MCF 10A (cell line): ENCODE data around the gene RBM38. TPM values are rescaled to one million over a fixed set of nuclear protein-coding genes. Genes with fewer than 3 reads are reported as not detected.

Experiments
- BruUV-seq: library from RNA; stranded (reverse); fragments of 400-500 nt; replicated peaks from 2 replicates; lab custom pipeline; 2021; lab: Mats Ljungman, UMichigan
- CTCF ChIA-PET: fragments of 300-600 bp; sonication (Branson Sonifier 250); formaldehyde crosslinking; extraction: SDS; loops from one replicate; lab custom pipeline; 2021; ENCODE audit warnings: antibody characterized with exemption, inconsistent platforms; lab: Yijun Ruan, JAX
- POLR2A ChIA-PET: fragments of 300-600, 350-650 bp; sonication (Branson Sonifier 250); formaldehyde crosslinking; extraction: SDS; loops from one replicate; lab custom pipeline; 2020; ENCODE audit warnings: antibody characterized with exemption, inconsistent platforms; lab: Yijun Ruan, JAX
- DNase-seq: peaks from one replicate; pipeline ENCODE4 v3.0.0-alpha.2; 2018; ENCODE audit not compliant: unreplicated experiment
- H3K27ac Mint-ChIP-seq: one replicate; pipeline ENCODE4 v1.8.0; 2022; ENCODE audit warnings: mild to moderate bottlenecking, low read depth, mixed read lengths; ENCODE audit not compliant: unreplicated experiment
- H3K27me3 Mint-ChIP-seq: one replicate; pipeline ENCODE4 v1.8.0; 2022; ENCODE audit warnings: mixed read lengths; ENCODE audit not compliant: insufficient read depth, unreplicated experiment
- H3K36me3 Mint-ChIP-seq: one replicate; pipeline ENCODE4 v1.8.0; 2022; ENCODE audit warnings: mild to moderate bottlenecking, moderate library complexity, mixed read lengths; ENCODE audit not compliant: insufficient read depth, unreplicated experiment
- H3K4me1 Mint-ChIP-seq: one replicate; pipeline ENCODE4 v1.8.0; 2022; ENCODE audit warnings: mixed read lengths; ENCODE audit not compliant: insufficient read depth, unreplicated experiment
- H3K4me3 Mint-ChIP-seq: one replicate; pipeline ENCODE4 v1.8.0; 2022; ENCODE audit warnings: mild to moderate bottlenecking, moderate library complexity, mixed read lengths; ENCODE audit not compliant: unreplicated experiment
- H3K9me3 Mint-ChIP-seq: one replicate; pipeline ENCODE4 v1.8.0; 2022; ENCODE audit warnings: mixed read lengths; ENCODE audit not compliant: unreplicated experiment
- CTCF ChIP-seq: fragments of 200-600 bp; IDR thresholded peaks from one replicate; pipeline ENCODE4 v1.8.0; 2022; ENCODE audit warnings: antibody characterized with exemption, mild to moderate bottlenecking; ENCODE audit not compliant: unreplicated experiment
- intact Hi-C: fragments of 100-400 bp; cut with micrococcal nuclease; formaldehyde crosslinking; loops from 2 replicates; pipeline ENCODE4 v1.14.1; 2022
- total RNA-seq: library from RNA; stranded (reverse); gene quantifications from 2 replicates; pipeline ENCODE4 v1.2.3, GENCODE V29; 2022

RBM38 gene
- total RNA-seq, 1 experiment from 2014 or later: 5.1 TPM

DNA sequence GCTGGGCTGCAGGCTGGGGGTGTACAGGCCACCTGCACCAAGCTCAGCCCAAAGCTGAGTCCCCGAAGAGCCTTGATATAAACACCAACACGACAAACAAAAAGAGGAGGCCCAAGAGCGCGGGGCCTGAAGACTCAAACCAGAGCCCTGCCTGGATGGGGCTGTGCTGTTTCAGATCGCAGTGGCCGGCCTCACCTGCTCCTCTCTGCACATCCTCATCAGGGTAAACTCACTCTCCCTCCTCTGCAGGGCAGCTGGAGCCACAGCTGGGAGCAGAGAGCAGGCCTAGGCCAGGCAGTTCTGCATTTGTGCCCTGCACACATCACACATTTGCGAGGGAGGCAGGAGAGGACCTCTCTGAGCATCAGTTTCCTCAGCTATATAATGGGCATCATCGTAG, 3.7 kb upstream of the RBM38 start:
- Mint-ChIP-seq H3K4me3 (no peak overlapping the region), H3K9me3 (no peaks in the 10 kb centered on the region), H3K27me3 (no peaks in the 10 kb centered on the region), H3K36me3 (peaks cover 11% of the 10 kb centered on the region), H3K27ac (no peak overlapping the region), H3K4me1 (no peaks in the 10 kb centered on the region)
- no TSS peak for BruUV-seq
- no peak for DNase-seq
- intact Hi-C loops: loop anchor here (10.0 kb wide), 1 partner anchor 827 kb away; no protein-coding TSS in a partner anchor
- POLR2A ChIA-PET: no interaction called here
- TF ChIP-seq CTCF: no peak
- CTCF ChIA-PET: interaction anchor here (0.6 to 6.2 kb wide), 9 partner anchors 8 to 946 kb away, joined by 3 to 40 read pairs (median 4); no protein-coding TSS in a partner anchor

GRCh38 chr20:57387945-57388371, 3.2 kb upstream of the RBM38 start:
- Mint-ChIP-seq H3K9me3 (no peaks in the 10 kb centered on the region), H3K4me3 (no peak overlapping the region), H3K27ac (no peak overlapping the region), H3K4me1 (no peaks in the 10 kb centered on the region), H3K27me3 (no peaks in the 10 kb centered on the region), H3K36me3 (peaks cover 6% of the 10 kb centered on the region)
- POLR2A ChIA-PET: no interaction called here
- no TSS peak for BruUV-seq
- CTCF ChIA-PET: interaction anchor here (0.6 to 6.2 kb wide), 7 partner anchors 8 to 703 kb away, joined by 3 to 40 read pairs (median 6); no protein-coding TSS in a partner anchor
- intact Hi-C loops: loop anchor here (10.0 kb wide), 1 partner anchor 827 kb away; no protein-coding TSS in a partner anchor
- TF ChIP-seq CTCF: no peak
- DNase-seq: no peak

DNA sequence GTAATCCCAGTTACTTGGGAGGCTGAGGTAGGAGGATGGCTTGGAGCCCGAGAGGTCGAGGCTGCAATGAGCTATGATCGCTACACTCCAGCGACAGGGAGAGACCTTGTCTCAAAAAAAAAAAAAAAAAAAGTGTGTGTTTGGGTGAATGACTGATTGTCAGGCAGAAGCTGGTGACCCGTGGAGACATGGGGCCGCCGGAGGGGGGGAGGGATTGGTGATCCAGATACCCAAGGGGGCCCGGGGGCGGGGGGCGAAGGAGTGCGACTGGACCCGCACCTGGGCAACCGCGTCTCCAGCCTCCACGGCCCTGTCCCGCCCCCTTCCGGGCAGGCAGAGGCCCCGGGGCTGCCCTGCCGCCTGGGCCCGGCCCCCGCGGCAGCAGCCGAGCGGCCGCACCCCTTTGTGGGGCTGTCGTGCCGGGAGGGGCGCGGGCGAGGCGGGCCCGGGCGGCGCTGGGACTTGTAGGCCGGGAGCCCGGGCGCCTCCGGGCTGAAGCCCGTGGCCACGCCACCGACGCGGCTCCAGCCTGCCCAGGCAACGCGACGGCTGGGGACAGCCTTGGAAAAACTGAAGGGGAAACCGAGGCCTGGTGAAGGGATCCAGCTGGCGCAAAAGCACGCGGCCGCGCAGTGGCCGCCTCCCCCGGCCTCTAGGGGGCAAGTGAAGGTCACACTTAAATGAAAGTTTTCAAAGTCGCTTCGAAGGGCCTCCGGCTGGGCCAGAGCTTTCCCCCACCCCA, 2.1 kb upstream of the RBM38 start:
- no peaks in the 10 kb centered on the region for H3K36me3 Mint-ChIP-seq
- no TSS peak for BruUV-seq
- intact Hi-C loops: loop anchor here (10.0 kb wide), 1 partner anchor 826 kb away; no protein-coding TSS in a partner anchor
- TF ChIP-seq CTCF: peak; percentile 25
- H3K4me1 Mint-ChIP-seq: no peaks in the 10 kb centered on the region
- ChIA-PET POLR2A (no interaction called here), CTCF (interaction anchor here (0.6 to 6.2 kb wide), 8 partner anchors 9 to 821 kb away, joined by 3 to 40 read pairs (median 3); no protein-coding TSS in a partner anchor)
- H3K9me3 Mint-ChIP-seq: no peaks in the 10 kb centered on the region
- H3K4me3 Mint-ChIP-seq: no peak overlapping the region
- DNase-seq: no peak
- no peak overlapping the region for H3K27ac Mint-ChIP-seq
- no peaks in the 10 kb centered on the region for H3K27me3 Mint-ChIP-seq
